Medulla oblongata (tissue), 1 donor: ENCODE data around the gene SCAPER.

Experiments used
- DNase-seq: peaks from one replicate; pipeline ENCODE4 v3.0.0-alpha.2; 2015; ENCODE audit errors: extremely low spot score

Gene SCAPER

DNA sequence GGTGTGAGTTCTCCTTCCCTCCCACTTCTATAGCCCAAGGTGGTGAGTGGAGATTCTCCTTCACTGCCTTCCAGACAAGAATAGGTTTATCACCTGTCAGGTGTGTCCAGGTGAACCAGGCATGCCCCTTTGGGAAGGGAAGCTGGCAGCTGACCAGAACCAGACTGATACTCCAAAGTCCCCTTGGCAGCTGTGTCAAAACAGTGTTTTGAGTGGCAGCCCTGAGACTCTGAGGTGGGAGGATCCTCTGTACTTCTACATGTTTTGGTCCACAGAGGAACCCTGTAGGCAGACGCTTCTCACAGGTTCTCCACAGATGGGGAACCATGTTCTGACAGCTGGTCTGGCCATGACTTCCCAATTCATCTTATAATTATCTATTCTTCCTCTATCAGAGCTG lies 538.4 kb downstream of the SCAPER start:
- DNase-seq, result no peak

GRCh38 chr15:76363251-76363650 lies 541.9 kb downstream of the SCAPER start:
- DNase-seq, result no peak

DNA sequence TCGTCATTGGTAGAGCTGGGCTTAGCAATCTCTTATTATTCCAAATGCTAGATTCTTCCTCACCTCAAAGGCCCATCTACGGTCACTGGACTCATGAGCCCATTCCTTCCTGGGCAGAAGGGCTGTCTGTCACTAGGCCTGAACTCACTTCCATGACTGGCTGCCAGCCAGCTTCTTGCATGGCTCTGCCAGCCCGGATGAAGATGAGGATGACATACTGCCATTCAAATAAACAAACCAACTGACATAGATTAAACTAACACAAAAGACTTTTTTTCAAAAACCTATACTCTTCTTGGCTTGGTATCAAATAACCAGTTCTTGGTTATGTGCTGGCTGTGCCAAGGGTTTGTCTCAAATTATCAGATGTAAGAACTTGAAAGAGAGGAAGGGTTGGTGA lies 544.7 kb downstream of the SCAPER start:
- no peak for DNase-seq

GRCh38 chr15:76359152-76359551 lies 546.0 kb downstream of the SCAPER start:
- no peak for DNase-seq

DNA sequence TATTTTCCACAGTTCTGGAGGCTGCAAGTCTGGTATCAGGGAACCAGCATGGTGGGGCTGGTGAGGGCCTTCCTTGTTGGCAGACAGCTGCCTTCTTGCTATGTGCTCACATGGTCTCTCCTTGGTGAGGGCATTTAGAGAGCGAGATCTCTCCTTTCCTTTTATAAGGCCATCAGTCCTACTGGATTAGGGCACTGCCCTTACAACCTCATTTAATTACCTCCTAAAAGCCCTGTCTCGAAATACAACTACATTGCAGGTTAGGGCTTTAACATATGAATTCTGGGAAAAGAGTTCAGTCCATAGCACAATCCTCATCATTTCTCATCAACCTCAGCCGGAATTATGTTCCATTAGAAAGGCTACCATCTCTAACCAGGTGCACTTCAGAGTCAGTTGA lies 546.7 kb downstream of the SCAPER start:
- DNase-seq, result no peak

DNA sequence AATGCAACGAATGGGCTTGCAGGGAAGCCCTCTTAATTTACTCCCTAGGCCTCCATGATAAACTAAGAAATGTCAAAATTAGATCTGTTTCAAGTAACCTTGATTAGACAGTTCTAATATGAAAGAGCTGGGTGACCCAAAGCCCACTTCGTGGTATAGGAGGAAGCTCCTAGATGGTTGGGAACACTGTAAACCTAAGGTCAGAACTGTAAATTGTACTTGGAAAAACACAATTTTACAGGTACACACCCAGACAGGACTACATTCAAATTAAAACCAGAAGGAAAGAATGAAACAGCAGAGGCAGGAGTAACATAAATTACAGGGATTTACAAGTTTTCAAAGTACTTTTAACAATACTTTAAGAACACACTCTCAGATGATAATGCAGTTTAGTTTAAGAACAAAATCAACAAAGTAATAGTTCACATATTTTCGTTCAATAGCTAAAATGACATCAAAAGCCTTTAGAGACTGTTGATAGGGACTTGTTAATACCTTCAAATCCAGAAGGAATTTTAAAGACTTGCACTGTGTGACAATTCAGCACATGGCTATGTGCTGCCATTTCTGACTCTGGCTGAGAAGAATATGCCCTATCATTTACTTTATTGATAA lies 550.2 kb downstream of the SCAPER start:
- no peak for DNase-seq

GRCh38 chr15:76353903-76354302 lies 551.2 kb downstream of the SCAPER start:
- no peak for DNase-seq

DNA sequence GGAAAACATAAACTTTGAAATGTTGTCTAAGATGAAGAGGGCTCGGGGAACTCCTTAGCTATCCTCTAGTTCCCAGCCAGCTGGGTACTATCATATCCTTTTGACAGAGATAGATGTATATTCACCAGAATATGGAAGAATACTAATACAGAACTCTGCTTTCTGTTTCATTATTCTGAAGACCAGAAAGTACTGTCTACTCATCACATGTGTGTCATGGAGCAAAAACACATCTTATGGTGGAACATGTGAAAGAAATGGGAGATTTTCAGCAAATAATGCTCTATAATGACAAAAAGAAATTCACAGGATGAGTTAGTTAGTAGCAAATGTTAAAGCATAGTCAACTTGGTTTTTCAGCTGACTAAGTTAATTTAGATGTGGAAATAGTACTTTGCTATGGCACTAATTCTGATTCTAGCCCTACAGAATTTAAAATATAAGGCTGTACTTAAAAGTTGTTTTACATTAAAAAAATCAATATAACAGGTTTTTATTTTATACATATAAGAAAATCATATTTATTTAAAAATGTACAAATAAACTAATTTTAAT lies 552.0 kb downstream of the SCAPER start:
- no peak for DNase-seq

GRCh38 chr15:76349301-76350070 lies 555.7 kb downstream of the SCAPER start:
- no peak for DNase-seq

DNA sequence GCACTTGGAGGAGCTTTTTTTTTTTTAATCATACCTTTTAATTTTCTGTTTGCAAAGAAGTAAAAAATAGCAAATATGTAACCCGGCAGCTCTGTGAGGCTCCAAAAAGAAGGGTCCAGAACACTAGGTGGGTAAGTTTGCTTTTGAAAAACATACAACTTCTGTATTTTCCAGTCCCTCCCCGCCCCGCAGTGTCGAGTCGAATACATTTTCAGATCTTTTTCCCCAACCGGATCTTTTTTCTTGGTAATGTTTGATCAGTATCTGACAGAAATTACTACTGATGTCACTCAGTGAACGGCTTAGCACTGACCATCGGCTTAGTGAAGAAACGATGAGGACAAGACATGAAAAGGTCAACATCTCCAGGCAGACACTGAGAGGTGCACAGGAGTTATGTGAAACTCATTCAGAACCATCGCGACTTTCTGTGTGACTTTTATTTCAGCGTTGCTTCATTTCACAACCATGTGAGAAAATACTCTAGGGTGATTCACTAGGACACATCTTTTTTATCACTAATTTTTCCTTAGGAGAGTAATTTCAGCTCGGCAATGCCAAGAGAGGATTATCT lies 557.6 kb downstream of the SCAPER start:
- no peak for DNase-seq

DNA sequence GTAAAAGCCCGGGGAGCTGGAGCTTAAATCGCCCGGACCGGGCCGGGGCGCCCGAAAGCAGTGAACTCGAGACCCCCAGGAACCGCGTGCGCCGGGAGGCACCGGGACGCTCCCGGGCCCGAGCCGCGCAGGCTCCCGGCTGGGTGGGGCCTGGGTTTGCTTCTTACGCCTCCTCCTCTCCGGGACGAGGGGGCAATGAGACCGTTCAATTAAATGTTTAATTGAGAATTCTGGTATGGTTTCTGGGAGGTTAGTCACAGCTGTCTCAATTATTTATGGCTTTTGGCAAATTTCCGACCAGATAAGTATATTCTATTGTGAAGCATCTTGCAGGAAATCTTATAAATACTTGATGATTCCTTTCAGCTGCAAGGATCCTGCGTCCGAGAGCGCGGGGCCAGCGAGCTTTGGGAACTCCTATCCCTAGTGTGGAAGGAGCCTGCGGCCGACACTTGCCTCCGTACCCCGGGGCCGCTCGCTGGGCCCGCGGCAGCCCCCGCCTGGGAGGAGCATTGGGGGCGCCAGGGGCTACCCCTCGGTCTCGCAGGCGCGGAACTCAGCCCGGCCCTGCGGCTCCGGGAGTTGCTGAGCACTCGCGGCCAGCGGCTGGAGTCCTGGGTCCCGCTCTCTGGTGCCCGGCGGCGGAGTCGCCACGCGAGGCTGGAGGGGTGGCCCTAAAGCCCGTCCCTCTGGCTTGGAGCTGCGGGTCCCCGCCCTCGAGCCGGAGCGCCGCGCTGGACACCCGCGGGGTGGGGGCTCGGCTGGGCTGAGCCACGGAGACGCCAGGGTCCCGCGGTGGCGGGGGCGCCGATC lies 558.3 kb downstream of the SCAPER start:
- DNase-seq, result no peak

DNA sequence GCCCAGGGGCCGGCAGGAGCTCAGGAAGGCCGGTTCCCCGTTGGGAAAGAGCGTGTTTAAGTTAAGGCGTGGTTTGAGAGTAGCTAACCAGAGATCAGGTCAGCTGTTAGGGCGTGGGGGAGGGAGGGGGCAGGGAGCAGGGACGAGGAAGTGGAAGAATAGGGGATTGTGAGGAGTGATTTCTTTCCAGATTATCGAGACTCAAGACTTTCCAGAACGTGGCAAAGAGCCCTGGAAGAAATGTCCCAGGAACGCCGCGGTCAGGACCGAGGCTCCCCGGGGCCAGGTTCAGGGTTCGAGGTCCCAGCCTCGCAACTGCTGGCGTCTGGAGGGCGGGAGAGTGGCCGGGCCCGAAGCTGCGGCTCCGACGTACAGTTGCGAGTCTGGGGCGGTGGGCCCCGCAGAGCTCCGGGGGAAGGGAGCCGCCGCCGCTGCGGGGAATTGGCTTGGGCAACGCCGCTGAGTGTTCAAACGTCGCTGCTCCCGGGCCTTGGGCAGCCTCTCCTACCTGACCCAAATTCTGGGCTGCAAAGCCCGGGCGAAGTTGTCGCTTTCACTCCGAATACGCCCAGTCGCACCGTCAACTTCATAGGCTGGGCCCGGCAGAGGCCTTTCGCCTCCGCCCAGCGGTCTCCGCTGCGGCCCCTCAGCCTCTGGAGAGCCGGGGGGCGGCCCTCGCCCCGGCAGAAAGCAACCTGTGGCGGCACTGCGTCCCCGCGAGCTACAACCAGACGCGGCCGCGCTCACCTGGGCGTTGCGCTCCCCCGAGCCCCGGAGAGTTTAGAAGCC lies 559.1 kb downstream of the SCAPER start:
- DNase-seq, result no peak

DNA sequence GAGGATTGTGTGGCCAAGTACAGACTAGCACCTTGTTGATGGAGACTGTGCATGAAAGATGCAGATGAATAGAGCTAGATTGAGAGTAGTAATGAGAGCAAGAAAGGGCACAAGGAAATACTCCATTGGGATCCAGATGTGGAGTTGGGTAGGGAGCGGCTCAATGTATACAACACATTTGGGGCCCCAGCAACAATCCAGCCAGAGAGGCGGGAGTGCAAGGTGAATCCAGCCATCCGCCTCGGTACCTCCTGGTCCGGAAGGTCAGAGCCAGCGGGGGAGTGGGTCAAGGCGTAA lies 559.6 kb downstream of the SCAPER start:
- no peak for DNase-seq

GRCh38 chr15:76344893-76345582 lies 560.1 kb downstream of the SCAPER start:
- no peak for DNase-seq

DNA sequence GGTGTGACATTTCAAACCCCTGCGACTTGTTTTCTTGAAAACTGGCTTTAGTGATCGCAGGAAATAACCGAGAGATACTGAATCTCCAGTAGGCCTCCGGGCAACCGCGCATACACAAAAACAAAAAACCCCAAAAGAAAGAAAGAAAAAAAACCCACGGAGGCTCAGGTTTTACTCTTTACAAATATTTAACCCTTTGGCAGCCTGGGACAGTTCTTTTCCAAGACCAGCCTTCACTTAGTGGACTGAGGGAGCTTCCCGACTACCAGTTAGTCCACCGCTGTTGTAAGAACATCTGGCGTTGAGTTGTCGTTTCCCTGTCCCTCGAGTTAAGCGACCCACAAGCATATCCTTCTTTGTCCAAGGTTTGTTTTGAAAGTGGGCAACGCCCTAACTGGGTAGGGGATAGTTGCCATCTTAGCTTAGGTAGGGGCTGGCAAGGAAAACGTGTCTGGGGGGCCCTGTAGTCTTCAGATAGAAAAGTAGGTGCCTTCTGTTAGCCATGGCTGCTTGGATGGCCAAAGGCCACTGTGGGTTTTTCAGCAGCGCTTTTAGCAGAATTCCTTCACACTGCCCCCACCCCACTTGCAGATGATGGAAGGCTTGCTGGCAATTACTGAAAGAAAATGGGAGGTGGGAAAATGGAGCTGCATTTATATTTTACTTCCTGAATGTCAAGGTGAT lies 561.7 kb downstream of the SCAPER start:
- DNase-seq, result no peak

DNA sequence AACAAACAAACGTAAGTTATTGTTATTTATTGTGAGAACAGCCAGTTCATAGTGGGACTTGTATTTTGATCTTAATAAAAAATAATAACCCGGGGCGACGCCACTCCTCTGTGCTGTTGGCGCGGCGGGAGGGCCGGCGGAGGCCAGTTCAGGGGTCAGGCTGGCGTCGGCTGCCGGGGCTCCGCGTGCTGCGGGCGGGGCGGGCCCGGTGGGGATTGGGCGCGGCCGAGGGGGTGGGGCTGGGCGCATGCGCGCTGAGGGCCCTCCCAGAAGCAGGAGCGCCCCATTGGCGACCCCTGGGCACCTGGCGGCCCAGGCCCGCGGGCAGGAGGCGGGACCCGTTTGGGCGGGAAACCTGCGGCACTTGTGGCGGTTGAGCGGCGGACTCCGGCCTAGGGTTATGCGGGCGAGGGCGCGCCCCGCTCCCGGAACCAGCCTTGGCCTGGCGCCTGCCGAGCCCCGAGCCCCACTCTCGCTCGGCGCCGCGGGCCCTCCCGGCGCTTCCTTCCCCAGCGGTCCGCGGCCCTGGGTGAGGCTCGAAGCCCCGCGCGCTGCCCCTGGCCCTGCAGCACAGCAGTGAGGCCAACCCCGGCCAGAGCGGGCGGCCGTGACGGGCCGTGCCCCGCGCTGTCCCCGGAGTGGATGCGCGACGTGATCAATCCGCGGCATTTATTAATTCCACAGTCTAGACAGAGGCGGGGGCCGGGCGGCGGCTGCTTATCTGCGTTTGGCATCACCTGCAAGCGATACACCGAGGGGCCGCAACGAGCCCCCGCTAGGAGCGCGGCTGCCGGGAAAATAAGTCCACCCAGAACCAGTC lies 562.5 kb downstream of the SCAPER start:
- no peak for DNase-seq

DNA sequence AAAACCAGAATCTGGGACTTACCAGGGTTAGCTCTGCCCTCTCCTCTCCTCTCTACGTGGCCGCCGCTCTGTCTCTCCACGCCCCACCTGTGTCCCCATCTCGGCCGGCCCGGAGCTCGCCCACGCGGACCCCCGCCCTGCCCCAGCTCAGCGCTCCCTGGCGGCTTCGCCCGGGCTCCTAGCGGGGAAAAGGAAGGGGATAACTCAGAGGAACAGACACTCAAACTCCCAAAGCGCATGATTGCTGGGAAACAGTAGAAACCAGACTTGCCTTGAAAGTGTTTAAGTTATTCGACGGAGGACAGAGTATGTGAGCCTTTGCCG lies 563.1 kb downstream of the SCAPER start:
- DNase-seq, result no peak

DNA sequence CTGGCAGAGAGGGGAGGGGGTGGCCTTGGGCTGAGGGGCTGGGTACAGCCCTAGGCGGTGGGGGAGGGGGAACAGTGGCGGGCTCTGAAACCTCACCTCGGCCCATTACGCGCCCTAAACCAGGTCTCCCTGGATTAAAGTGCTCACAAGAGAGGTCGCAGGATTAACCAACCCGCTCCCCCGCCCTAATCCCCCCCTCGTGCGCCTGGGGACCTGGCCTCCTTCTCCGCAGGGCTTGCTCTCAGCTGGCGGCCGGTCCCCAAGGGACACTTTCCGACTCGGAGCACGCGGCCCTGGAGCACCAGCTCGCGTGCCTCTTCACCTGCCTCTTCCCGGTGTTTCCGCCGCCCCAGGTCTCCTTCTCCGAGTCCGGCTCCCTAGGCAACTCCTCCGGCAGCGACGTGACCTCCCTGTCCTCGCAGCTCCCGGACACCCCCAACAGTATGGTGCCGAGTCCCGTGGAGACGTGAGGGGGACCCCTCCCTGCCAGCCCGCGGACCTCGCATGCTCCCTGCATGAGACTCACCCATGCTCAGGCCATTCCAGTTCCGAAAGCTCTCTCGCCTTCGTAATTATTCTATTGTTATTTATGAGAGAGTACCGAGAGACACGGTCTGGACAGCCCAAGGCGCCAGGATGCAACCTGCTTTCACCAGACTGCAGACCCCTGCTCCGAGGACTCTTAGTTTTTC lies 563.6 kb downstream of the SCAPER start:
- no peak for DNase-seq

- DNase-seq, result no peak
These were observed 564.3 kb downstream of the SCAPER start for GRCh38 chr15:76340803-76341365.
